Mesenchymal stem cell (in vitro differentiated cells and primary cell): Measurements from ENCODE around the gene CNPPD1.

Source experiments
- DNase-seq: peaks from one replicate; pipeline ENCODE4 v3.0.0-alpha.2; 2013
- H2AFZ ChIP-seq: one replicate; pipeline ENCODE4 v1.6.1; 2013; ENCODE audit warnings: low read depth, mild to moderate bottlenecking, control low read depth, inconsistent platforms, low read length, moderate library complexity
- H2AK5ac ChIP-seq: 2 replicates; pipeline ENCODE4 v1.6.1; 2013; ENCODE audit warnings: low read length, moderate library complexity, mild to moderate bottlenecking, inconsistent platforms; ENCODE audit not compliant: severe bottlenecking
- H2BK120ac ChIP-seq: one replicate; pipeline ENCODE4 v1.6.1; 2013; ENCODE audit warnings: low read depth, mild to moderate bottlenecking, inconsistent platforms, low read length, moderate library complexity
- H2BK12ac ChIP-seq, 2 experiments: one replicate each; pipeline ENCODE4 v1.6.1; 2013; ENCODE audit warnings: inconsistent platforms in 2 of 2, low read length in 2 of 2, mild to moderate bottlenecking in 2 of 2, moderate library complexity in 2 of 2, control low read depth in 1 of 2
- H2BK15ac ChIP-seq: one replicate; pipeline ENCODE4 v1.6.1; 2013; ENCODE audit warnings: mild to moderate bottlenecking, low read depth, inconsistent platforms; ENCODE audit not compliant: poor library complexity, severe bottlenecking
- H2BK5ac ChIP-seq: 2 replicates; pipeline ENCODE4 v1.6.1; 2013; ENCODE audit warnings: low read depth, mild to moderate bottlenecking, low read length, control low read depth, inconsistent platforms; ENCODE audit not compliant: poor library complexity, severe bottlenecking
- H3K14ac ChIP-seq, 2 experiments: one replicate each; pipeline ENCODE4 v1.6.1; 2013; ENCODE audit warnings: inconsistent platforms in 2 of 2, low read length in 2 of 2, control low read depth in 1 of 2, mild to moderate bottlenecking in 1 of 2, moderate library complexity in 1 of 2
- H3K18ac ChIP-seq, 2 experiments: one replicate each; pipeline ENCODE4 v1.6.1; 2013; ENCODE audit warnings: inconsistent platforms in 2 of 2, low read length in 2 of 2, control low read depth in 1 of 2, low read depth in 1 of 2, mild to moderate bottlenecking in 1 of 2
- H3K23ac ChIP-seq, 2 experiments: one replicate each; pipeline ENCODE4 v1.6.1; 2013; ENCODE audit warnings: inconsistent platforms in 2 of 2, low read length in 2 of 2, mild to moderate bottlenecking in 2 of 2, moderate library complexity in 2 of 2, control low read depth in 1 of 2
- H3K27ac ChIP-seq: 2 replicates; pipeline ENCODE4 v1.5.1; 2013; ENCODE audit warnings: mild to moderate bottlenecking, moderate library complexity, low read length, control low read depth, inconsistent platforms; ENCODE audit not compliant: poor library complexity, severe bottlenecking
- H3K27me3 ChIP-seq, 2 experiments: 2 replicates each; pipeline versions ENCODE4 v1.6.1 to v1.7.0; 2013; ENCODE audit warnings: low read length in 2 of 2, mild to moderate bottlenecking in 2 of 2, moderate library complexity in 2 of 2, control low read depth in 1 of 2, inconsistent platforms in 1 of 2; ENCODE audit not compliant: control insufficient read depth in 1 of 2, insufficient read depth in 1 of 2
- H3K36me3 ChIP-seq, 2 experiments: 2 replicates each; pipeline versions ENCODE4 v1.6.1 to v1.7.0; 2013; ENCODE audit warnings: low read length in 2 of 2, control low read depth in 1 of 2, inconsistent platforms in 1 of 2, low read depth in 1 of 2, mild to moderate bottlenecking in 1 of 2; ENCODE audit not compliant: insufficient read depth in 2 of 2, control insufficient read depth in 1 of 2
- H3K4ac ChIP-seq, 2 experiments: one replicate each; pipeline ENCODE4 v1.6.1; 2013; ENCODE audit warnings: inconsistent platforms in 2 of 2, low read length in 2 of 2, mild to moderate bottlenecking in 2 of 2, moderate library complexity in 2 of 2, control low read depth in 1 of 2, low read depth in 1 of 2
- H3K4me1 ChIP-seq: 2 replicates; pipeline ENCODE4 v1.6.1; 2013; ENCODE audit warnings: low read depth, low read length, control low read depth; ENCODE audit not compliant: control insufficient read depth, insufficient read depth
- H3K4me2 ChIP-seq: 2 replicates; pipeline ENCODE4 v1.6.1; 2013; ENCODE audit warnings: low read length, mild to moderate bottlenecking, inconsistent platforms; ENCODE audit not compliant: poor library complexity, severe bottlenecking
- H3K4me3 ChIP-seq, 2 experiments: 2 replicates each; pipeline versions ENCODE4 v1.5.1 to v1.7.0; 2013; ENCODE audit warnings: low read length in 2 of 2, mild to moderate bottlenecking in 2 of 2, control low read depth in 1 of 2, low read depth in 1 of 2; ENCODE audit not compliant: insufficient read depth in 1 of 2
- H3K79me1 ChIP-seq: replicated peaks from 2 replicates; pipeline ENCODE4 v1.6.1; 2013; ENCODE audit warnings: mild to moderate bottlenecking, control low read depth, low read length, inconsistent platforms; ENCODE audit not compliant: poor library complexity, severe bottlenecking
- H3K9ac ChIP-seq: 2 replicates; pipeline ENCODE4 v1.7.0; 2013; ENCODE audit warnings: mild to moderate bottlenecking, low read length, moderate library complexity
- H3K9me3 ChIP-seq: 2 replicates; pipeline ENCODE4 v1.7.0; 2013; ENCODE audit warnings: mild to moderate bottlenecking, low read length; ENCODE audit not compliant: control insufficient read depth
- H4K8ac ChIP-seq: one replicate; pipeline ENCODE4 v1.6.1; 2013; ENCODE audit warnings: inconsistent platforms, mild to moderate bottlenecking, low read length, moderate library complexity
- H4K91ac ChIP-seq: one replicate; pipeline ENCODE4 v1.6.1; 2013; ENCODE audit warnings: mild to moderate bottlenecking, low read length, inconsistent platforms
- WGBS: methylation state at CpG from one replicate; pipeline ENCODE4 v1.1.7; 2013; ENCODE audit warnings: mixed read lengths; 5-methylcytosine and 5-hydroxymethylcytosine counted together

The CNPPD1 gene

GRCh38 chr2:219214141-219214540 lies 37.4 kb upstream of the CNPPD1 start:
- Histone ChIP-seq H3K23ac (no peak overlapping the region), H3K36me3 (peaks cover 58 to 75% of the 10 kb centered on the region in 2 experiments), H4K91ac (no peak overlapping the region), H2AK5ac (no peak overlapping the region), H3K18ac (no peak overlapping the region), H3K14ac (no peak overlapping the region), H2AFZ (no peak overlapping the region), H2BK5ac (no peak overlapping the region), H3K79me1 (peaks cover 17% of the 10 kb centered on the region), H3K9me3 (no peaks in the 10 kb centered on the region), H3K9ac (no peak overlapping the region), H3K4me3 (no peak overlapping the region), H2BK12ac (no peak overlapping the region), H2BK120ac (no peak overlapping the region), H3K27ac (no peak overlapping the region), H3K4me2 (no peak overlapping the region), H4K8ac (no peak overlapping the region), H3K27me3 (no peaks in the 10 kb centered on the region), H3K4ac (no peak overlapping the region), H2BK15ac (no peak overlapping the region), H3K4me1 (peaks cover 12% of the 10 kb centered on the region)
- no peak for DNase-seq
- WGBS, result 94% methylated on average over 15 of the region's 15 CpGs

- Histone ChIP-seq H2BK120ac (no peak overlapping the region), H2BK5ac (no peak overlapping the region), H3K4ac (no peak overlapping the region), H2BK15ac (no peak overlapping the region), H3K9ac (no peak overlapping the region), H4K91ac (no peak overlapping the region), H3K4me2 (no peak overlapping the region), H3K27me3 (no peaks in the 10 kb centered on the region), H3K23ac (no peak overlapping the region), H3K79me1 (peaks cover 19% of the 10 kb centered on the region), H3K4me1 (peaks cover 8% of the 10 kb centered on the region), H2AFZ (no peak overlapping the region), H3K18ac (no peak overlapping the region), H4K8ac (no peak overlapping the region), H3K14ac (no peak overlapping the region), H3K9me3 (no peaks in the 10 kb centered on the region), H3K36me3 (peaks cover 62 to 80% of the 10 kb centered on the region in 2 experiments), H3K4me3 (no peak overlapping the region), H2AK5ac (no peak overlapping the region), H3K27ac (no peak overlapping the region), H2BK12ac (no peak overlapping the region)
- DNase-seq, result no peak
- WGBS, result 98% methylated on average over 10 of the region's 10 CpGs
These were observed 36.9 kb upstream of the CNPPD1 start for GRCh38 chr2:219213486-219214071.

- Histone ChIP-seq H3K79me1 (peaks cover 23% of the 10 kb centered on the region), H3K27ac (no peak overlapping the region), H3K27me3 (no peaks in the 10 kb centered on the region), H2BK12ac (no peak overlapping the region), H3K4me3 (no peak overlapping the region), H3K4me2 (no peak overlapping the region), H2AFZ (no peak overlapping the region), H3K14ac (no peak overlapping the region), H3K9me3 (no peaks in the 10 kb centered on the region), H4K8ac (no peak overlapping the region), H3K23ac (no peak overlapping the region), H2BK5ac (no peak overlapping the region), H3K18ac (no peak overlapping the region), H2BK120ac (no peak overlapping the region), H3K4ac (no peak overlapping the region), H4K91ac (no peak overlapping the region), H2BK15ac (no peak overlapping the region), H2AK5ac (no peak overlapping the region), H3K9ac (no peak overlapping the region), H3K36me3 (peaks cover 68 to 86% of the 10 kb centered on the region in 2 experiments), H3K4me1 (peaks cover 8% of the 10 kb centered on the region)
- WGBS, result 96% methylated on average over 8 of the region's 8 CpGs
- no peak for DNase-seq
These were observed 36.3 kb upstream of the CNPPD1 start for GRCh38 chr2:219213026-219213415.

- no peak overlapping the region for H3K14ac ChIP-seq
- no peak overlapping the region for H3K4ac ChIP-seq
- no peaks in the 10 kb centered on the region for H3K27me3 ChIP-seq
- no peak overlapping the region for H2BK120ac ChIP-seq
- DNase-seq, result no peak
- H2BK15ac ChIP-seq, result no peak overlapping the region
- H3K9ac ChIP-seq, result no peak overlapping the region
- H2AK5ac ChIP-seq, result no peak overlapping the region
- no peak overlapping the region for H2BK12ac ChIP-seq
- H3K18ac ChIP-seq, result no peak overlapping the region
- no peak overlapping the region for H2AFZ ChIP-seq
- 98% methylated on average over 8 of the region's 9 CpGs for WGBS
- no peak overlapping the region for H3K23ac ChIP-seq
- no peaks in the 10 kb centered on the region for H3K9me3 ChIP-seq
- H4K8ac ChIP-seq, result no peak overlapping the region
- no peak overlapping the region for H2BK5ac ChIP-seq
- H3K36me3 ChIP-seq, result peaks cover 61 to 78% of the 10 kb centered on the region in 2 experiments
- no peak overlapping the region for H4K91ac ChIP-seq
- H3K79me1 ChIP-seq, result peaks cover 16% of the 10 kb centered on the region
- H3K4me1 ChIP-seq, result peaks cover 14% of the 10 kb centered on the region
- no peak overlapping the region for H3K4me2 ChIP-seq
- no peak overlapping the region for H3K27ac ChIP-seq
- H3K4me3 ChIP-seq, result no peak overlapping the region
These were observed 34.2 kb upstream of the CNPPD1 start for GRCh38 chr2:219210886-219211362.
